GM19324 (cell line): ENCODE measurements around the gene ZFYVE19.

ENCODE experiments used
- ATAC-seq: cut with Tn5 transposase; IDR thresholded peaks from one replicate; pipeline ENCODE4 v1.9.1; 2021; ENCODE audit warnings: mild to moderate bottlenecking, moderate library complexity; ENCODE audit not compliant: unreplicated experiment, low FRiP score

The ZFYVE19 gene

GRCh38 chr15:40807028-40807887 lies at the start of gene ZFYVE19, which contains the start of gene DNAJC17:
TSS of gene ZFYVE19 (plus strand) at chr15:40807089. CDS start at chr15:40807590, 501 bp downstream.
TSS of gene DNAJC17 (minus strand) at chr15:40807473. CDS start at chr15:40807446, 27 bp downstream.
- ATAC-seq, result peak; percentile 97

- no peak for ATAC-seq
Observed at GRCh38 chr15:40759961-40760360, 46.9 kb upstream of the ZFYVE19 start.

GRCh38 chr15:40762919-40763800 lies 43.7 kb upstream of the ZFYVE19 start:
- peak; percentile 4 for ATAC-seq

GRCh38 chr15:40763801-40764628 lies 42.9 kb upstream of the ZFYVE19 start, which contains the start of gene GCHFR:
TSS of gene GCHFR (plus strand) at chr15:40764068. CDS start at chr15:40764181, 113 bp downstream.
- peak; percentile 59 for ATAC-seq

- no peak for ATAC-seq
Observed at GRCh38 chr15:40764629-40765103, 42.2 kb upstream of the ZFYVE19 start.

GRCh38 chr15:40766194-40766815 lies 40.6 kb upstream of the ZFYVE19 start:
- no peak for ATAC-seq

GRCh38 chr15:40766906-40767837 lies 39.7 kb upstream of the ZFYVE19 start:
- ATAC-seq, result no peak

- ATAC-seq, result no peak
Observed at GRCh38 chr15:40767838-40768500, 38.9 kb upstream of the ZFYVE19 start.

- no peak for ATAC-seq
Observed at GRCh38 chr15:40768521-40769273, 38.2 kb upstream of the ZFYVE19 start.

GRCh38 chr15:40769274-40770146 lies 37.4 kb upstream of the ZFYVE19 start, which contains the start of gene C15orf62:
TSS of gene C15orf62 (plus strand) at chr15:40769980. CDS start at chr15:40770496, 516 bp downstream.
- ATAC-seq, result no peak

GRCh38 chr15:40770147-40770721 lies 36.7 kb upstream of the ZFYVE19 start:
- ATAC-seq, result no peak

GRCh38 chr15:40771242-40771641 lies 35.6 kb upstream of the ZFYVE19 start:
- ATAC-seq, result no peak

GRCh38 chr15:40772014-40772413 lies 34.9 kb upstream of the ZFYVE19 start:
- ATAC-seq, result no peak

GRCh38 chr15:40773496-40773895 lies 33.4 kb upstream of the ZFYVE19 start:
- no peak for ATAC-seq

GRCh38 chr15:40773902-40774301 lies 33.0 kb upstream of the ZFYVE19 start:
- no peak for ATAC-seq

- no peak for ATAC-seq
Observed at GRCh38 chr15:40775007-40775406, 31.9 kb upstream of the ZFYVE19 start.
